ENCODE data around the gene BCL11A.

GRCh38 chr2:60479226-60480088 is 74.0 kb downstream of the BCL11A start:
- TF ChIP-seq, protein P1, sequence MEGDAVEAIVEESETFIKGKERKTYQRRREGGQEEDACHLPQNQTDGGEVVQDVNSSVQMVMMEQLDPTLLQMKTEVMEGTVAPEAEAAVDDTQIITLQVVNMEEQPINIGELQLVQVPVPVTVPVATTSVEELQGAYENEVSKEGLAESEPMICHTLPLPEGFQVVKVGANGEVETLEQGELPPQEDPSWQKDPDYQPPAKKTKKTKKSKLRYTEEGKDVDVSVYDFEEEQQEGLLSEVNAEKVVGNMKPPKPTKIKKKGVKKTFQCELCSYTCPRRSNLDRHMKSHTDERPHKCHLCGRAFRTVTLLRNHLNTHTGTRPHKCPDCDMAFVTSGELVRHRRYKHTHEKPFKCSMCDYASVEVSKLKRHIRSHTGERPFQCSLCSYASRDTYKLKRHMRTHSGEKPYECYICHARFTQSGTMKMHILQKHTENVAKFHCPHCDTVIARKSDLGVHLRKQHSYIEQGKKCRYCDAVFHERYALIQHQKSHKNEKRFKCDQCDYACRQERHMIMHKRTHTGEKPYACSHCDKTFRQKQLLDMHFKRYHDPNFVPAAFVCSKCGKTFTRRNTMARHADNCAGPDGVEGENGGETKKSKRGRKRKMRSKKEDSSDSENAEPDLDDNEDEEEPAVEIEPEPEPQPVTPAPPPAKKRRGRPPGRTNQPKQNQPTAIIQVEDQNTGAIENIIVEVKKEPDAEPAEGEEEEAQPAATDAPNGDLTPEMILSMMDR (IDR thresholded peaks at IDR 0.05): no peak
- TF ChIP-seq EZH2 (IDR thresholded peaks at IDR 0.05): no peak

All from neural progenitor cell (in vitro differentiated cells).